NB4 (cell line): ENCODE measurements around the gene ZDHHC1.
A peak's percentile ranks its signal among the peaks of the same experiment; 100 is the strongest.

Source experiments
- DNase-seq: peaks from one replicate; pipeline ENCODE4 v3.0.0; 2010; ENCODE audit warnings: low read depth
- H3K4me3 ChIP-seq: one replicate; pipeline ENCODE4 v1.5.1; 2011; ENCODE audit warnings: mild to moderate bottlenecking, low read depth, low read length, moderate library complexity
- CTCF ChIP-seq: IDR thresholded peaks from one replicate; pipeline ENCODE4 v1.5.1; 2012; ENCODE audit warnings: low read depth, low read length
- MYC ChIP-seq: IDR thresholded peaks from 2 replicates; pipeline ENCODE4 v1.6.1; 2011; ENCODE audit warnings: low read depth, low read length
- POLR2A ChIP-seq: IDR thresholded peaks from 2 replicates; pipeline ENCODE4 v1.6.1; 2011; ENCODE audit warnings: mild to moderate bottlenecking; ENCODE audit not compliant: insufficient read length; ENCODE audit errors: extremely low read depth
- TF ChIP-seq, protein P1 (sequence below): IDR thresholded peaks from 2 replicates; pipeline ENCODE4 v1.6.1; 2011; ENCODE audit warnings: low read depth, low read length

The ZDHHC1 gene

GRCh38 chr16:67457611-67458010 is 41.3 kb upstream of the ZDHHC1 start:
- DNase-seq: no peak
- no peak overlapping the region for H3K4me3 ChIP-seq
- TF ChIP-seq, protein P1, sequence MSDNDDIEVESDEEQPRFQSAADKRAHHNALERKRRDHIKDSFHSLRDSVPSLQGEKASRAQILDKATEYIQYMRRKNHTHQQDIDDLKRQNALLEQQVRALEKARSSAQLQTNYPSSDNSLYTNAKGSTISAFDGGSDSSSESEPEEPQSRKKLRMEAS: no peak
- TF ChIP-seq CTCF: no peak
- TF ChIP-seq POLR2A: no peak
- no peak for TF ChIP-seq MYC

GRCh38 chr16:67456391-67457081 is 40.3 kb upstream of the ZDHHC1 start:
- TF ChIP-seq MYC: no peak
- peak; percentile 28 for TF ChIP-seq CTCF
- H3K4me3 ChIP-seq: no peak overlapping the region
- DNase-seq: no peak

- DNase-seq: no peak
- no peak overlapping the region for H3K4me3 ChIP-seq
- no peak for TF ChIP-seq CTCF
These were observed 38.6 kb upstream of the ZDHHC1 start for GRCh38 chr16:67454852-67455251.

- no peak for TF ChIP-seq MYC
- TF ChIP-seq POLR2A: no peak
- no peak for TF ChIP-seq CTCF
- TF ChIP-seq, protein P1: no peak
- DNase-seq: no peak
These were observed 37.8 kb upstream of the ZDHHC1 start for GRCh38 chr16:67454104-67454503.

DNA sequence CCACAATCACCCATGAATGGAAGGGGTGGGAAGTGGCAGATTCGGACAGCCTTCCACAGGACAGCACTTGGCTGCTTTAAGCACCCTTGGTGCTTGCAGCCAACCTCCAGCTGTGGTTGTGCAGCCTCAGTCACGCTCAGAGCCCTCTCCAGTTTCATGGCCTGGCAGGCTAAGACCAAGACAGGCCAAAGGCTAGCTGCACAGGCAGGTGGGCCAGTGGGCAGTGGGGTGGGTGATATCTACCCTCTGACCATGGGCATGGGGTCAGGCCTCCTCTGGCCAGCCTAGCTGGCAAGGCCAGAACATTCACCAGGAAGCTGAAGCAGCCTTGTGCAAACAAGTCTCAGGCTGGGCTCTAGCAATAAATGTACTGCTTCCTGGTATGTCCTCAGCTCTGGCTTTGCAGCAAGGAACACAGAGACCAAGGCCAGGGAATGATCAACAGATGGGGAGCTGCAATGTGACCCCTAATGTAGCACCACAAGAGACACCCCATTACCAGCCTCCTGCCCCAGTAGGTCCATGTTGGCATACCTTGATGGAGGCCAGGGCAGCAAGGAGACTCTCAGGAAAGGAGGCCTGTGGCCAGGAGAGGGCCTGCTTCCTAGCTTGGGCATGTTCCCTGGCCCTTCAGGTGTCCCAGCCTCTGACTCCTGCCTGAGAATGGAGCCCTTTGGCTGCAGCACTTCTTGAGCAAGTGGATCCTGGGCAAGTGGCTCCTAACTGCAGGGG is 35.6 kb upstream of the ZDHHC1 start:
- no peak for DNase-seq

More at GRCh38 chr16:67454104-67454503, 37.8 kb upstream of the ZDHHC1 start:
- H3K4me3 ChIP-seq: no peak overlapping the region

More for the DNA sequence above, 35.6 kb upstream of the ZDHHC1 start:
- no peak for TF ChIP-seq CTCF
- TF ChIP-seq, protein P1: no peak
- TF ChIP-seq MYC: no peak
- no peak for TF ChIP-seq POLR2A
- no peak overlapping the region for H3K4me3 ChIP-seq
